Vein endothelial cell (primary cell): ENCODE measurements around the gene PRR14. TPM values are rescaled to one million over a fixed set of nuclear protein-coding genes. Genes with fewer than 3 reads are reported as not detected.

Source experiments
- small RNA-seq: library from RNA; depleted of rRNA; stranded (forward); fragments of <200 nt; gene quantifications from one replicate; pipeline ENCODE3, GENCODE V24; 2012
- total RNA-seq: library from RNA; depleted of rRNA; stranded (reverse); fragments of >200 nt; gene quantifications from 2 replicates; pipeline ENCODE4 v1.2.3, GENCODE V29; 2012

The PRR14 gene
- total RNA-seq, result 11.4 and 15.7 TPM in 2 replicates

GRCh38 chr16:30650369-30651123, at the start of gene PRR14:
TSS of gene PRR14 (plus strand) at chr16:30650960. CDS start at chr16:30651646, 686 bp downstream.

GRCh38 chr16:30609926-30610839, 40.6 kb upstream of the PRR14 start, which contains the start of gene ZNF689:
TSS of gene ZNF689 (minus strand) at chr16:30610389. CDS start at chr16:30610041, 348 bp downstream.

GRCh38 chr16:30657866-30658730, 7.3 kb downstream of the PRR14 start, which contains the start of gene FBRS:
TSS of gene FBRS (plus strand) at chr16:30658431. CDS start at chr16:30659519, 1,088 bp downstream.

GRCh38 chr16:30698816-30699614, 48.3 kb downstream of the PRR14 start, which contains the start of gene SRCAP:
TSS of gene SRCAP (plus strand) at chr16:30699171. CDS start at chr16:30700825, 1,654 bp downstream.

Small RNA genes within 50 kb of the gene (small RNA-seq; reads per million reads assigned to genes)
- not detected for gene AC093249.1
- gene RNU6-1043P, result not detected
- not detected for gene RNU6-416P

Other genes with a start within 250 kb of the PRR14 start
- gene ZNF771, start 243.4 kb upstream of the PRR14 start, total RNA-seq, result 9.3 and 14.7 TPM in 2 replicates
- gene DCTPP1, start 220.9 kb upstream of the PRR14 start, total RNA-seq, result 39.8 and 51.2 TPM in 2 replicates
- gene SEPHS2, start 205.1 kb upstream of the PRR14 start, total RNA-seq, result 10.8 and 12.1 TPM in 2 replicates
- not detected in 2 replicates for gene ITGAL, start 178.2 kb upstream of the PRR14 start, total RNA-seq
- 25.3 and 32.0 TPM in 2 replicates for gene ZNF768, start 124.4 kb upstream of the PRR14 start, total RNA-seq
- 9.5 and 11.7 TPM in 2 replicates for gene ZNF747, start 116.1 kb upstream of the PRR14 start, total RNA-seq
- gene ZNF764, start 92.6 kb upstream of the PRR14 start, total RNA-seq, result 10.5 and 10.6 TPM in 2 replicates
- gene ZNF688, start 79.2 kb upstream of the PRR14 start, total RNA-seq, result 5.2 and 6.2 TPM in 2 replicates
- gene ZNF785, start 65.3 kb upstream of the PRR14 start, total RNA-seq, result 12.7 and 13.0 TPM in 2 replicates
- gene ZNF689, start 40.6 kb upstream of the PRR14 start, total RNA-seq, result 7.2 and 7.9 TPM in 2 replicates
- gene FBRS, start 7.5 kb downstream of the PRR14 start, total RNA-seq, result 31.4 and 40.1 TPM in 2 replicates
- gene SRCAP, start 48.2 kb downstream of the PRR14 start, total RNA-seq, result 30.4 and 31.7 TPM in 2 replicates
- 20.9 and 25.4 TPM in 2 replicates for gene PHKG2, start 97.5 kb downstream of the PRR14 start, total RNA-seq
- 2.0 and 3.5 TPM in 2 replicates for gene CFAP119, start 111.1 kb downstream of the PRR14 start, total RNA-seq
- gene RNF40, start 111.4 kb downstream of the PRR14 start, total RNA-seq, result 89.9 and 94.1 TPM in 2 replicates
- 13.9 and 18.3 TPM in 2 replicates for gene ZNF629, start 136.2 kb downstream of the PRR14 start, total RNA-seq
- gene BCL7C, start 243.1 kb downstream of the PRR14 start, total RNA-seq, result 25.7 and 31.0 TPM in 2 replicates
- gene CTF1, start 245.7 kb downstream of the PRR14 start, total RNA-seq, result 0.19 and 0.65 TPM in 2 replicates